ENCODE results near the gene ZNF160. TPM values are rescaled to one million over a fixed set of nuclear protein-coding genes. Genes with fewer than 3 reads are reported as not detected.

ZNF160 gene
- total RNA-seq, 1 donor from 2014 or later, result 30.2 TPM

DNA sequence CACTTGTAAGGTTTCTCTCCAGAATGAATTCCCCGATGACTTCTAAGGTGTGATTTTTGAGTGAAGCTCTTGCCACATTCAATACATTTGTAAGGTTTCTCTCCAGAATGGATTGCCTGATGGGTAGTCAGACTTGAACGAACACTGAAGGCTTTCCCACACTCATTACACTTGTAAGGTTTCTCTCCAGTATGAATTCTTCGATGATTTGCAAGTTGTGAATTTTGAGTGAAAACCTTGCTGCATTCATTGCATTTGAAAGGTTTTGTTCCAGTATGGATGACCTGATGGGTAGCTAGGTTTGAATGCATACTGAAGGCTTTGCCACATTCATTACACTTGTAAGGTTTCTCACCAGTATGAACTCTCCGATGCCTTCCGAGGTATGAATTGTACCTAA, 34.4 kb downstream of the ZNF160 start:
- DNase-seq (ENCODE audit: low read depth) (no peak), FAIRE-seq (no peak)
- Histone ChIP-seq H3K9ac (ENCODE audit: low read length) (no peak overlapping the region), H3K27me3 (ENCODE audit: insufficient read depth, low read length) (no peaks in the 10 kb centered on the region), H3K4me2 (ENCODE audit: low read length) (no peak overlapping the region), H3K4me1 (ENCODE audit: insufficient read depth, low read length) (no peaks in the 10 kb centered on the region), H3K4me3 (ENCODE audit: insufficient read depth, low read depth, low read length) (no peak overlapping the region), H3K79me2 (ENCODE audit: insufficient read depth, low read length) (no peaks in the 10 kb centered on the region), H3K9me3 (ENCODE audit: insufficient read depth, low read depth, low read length) (peaks cover 53% of the 10 kb centered on the region), H2AFZ (ENCODE audit: low read depth, low read length) (no peak overlapping the region), H4K20me1 (ENCODE audit: insufficient read depth, low read length) (no peaks in the 10 kb centered on the region), H3K27ac (ENCODE audit: low read depth, low read length) (no peak overlapping the region), H3K36me3 (ENCODE audit: insufficient read depth, low read length) (peaks cover 39% of the 10 kb centered on the region)
- peaks cover 56% of the 10 kb centered on the region for H3K9me3 Mint-ChIP-seq (ENCODE audit: unreplicated experiment)
- H3K36me3 Mint-ChIP-seq (ENCODE audit: low read depth, unreplicated experiment), result peaks cover 76% of the 10 kb centered on the region
- H3K4me3 Mint-ChIP-seq (ENCODE audit: unreplicated experiment), result no peak overlapping the region
- no peaks in the 10 kb centered on the region for H3K27me3 Mint-ChIP-seq (ENCODE audit: low read depth, unreplicated experiment)
- H3K4me1 Mint-ChIP-seq (ENCODE audit: low read depth, unreplicated experiment), result no peaks in the 10 kb centered on the region
- H3K27ac Mint-ChIP-seq (ENCODE audit: unreplicated experiment), result no peak overlapping the region
- TF ChIP-seq, protein P1, sequence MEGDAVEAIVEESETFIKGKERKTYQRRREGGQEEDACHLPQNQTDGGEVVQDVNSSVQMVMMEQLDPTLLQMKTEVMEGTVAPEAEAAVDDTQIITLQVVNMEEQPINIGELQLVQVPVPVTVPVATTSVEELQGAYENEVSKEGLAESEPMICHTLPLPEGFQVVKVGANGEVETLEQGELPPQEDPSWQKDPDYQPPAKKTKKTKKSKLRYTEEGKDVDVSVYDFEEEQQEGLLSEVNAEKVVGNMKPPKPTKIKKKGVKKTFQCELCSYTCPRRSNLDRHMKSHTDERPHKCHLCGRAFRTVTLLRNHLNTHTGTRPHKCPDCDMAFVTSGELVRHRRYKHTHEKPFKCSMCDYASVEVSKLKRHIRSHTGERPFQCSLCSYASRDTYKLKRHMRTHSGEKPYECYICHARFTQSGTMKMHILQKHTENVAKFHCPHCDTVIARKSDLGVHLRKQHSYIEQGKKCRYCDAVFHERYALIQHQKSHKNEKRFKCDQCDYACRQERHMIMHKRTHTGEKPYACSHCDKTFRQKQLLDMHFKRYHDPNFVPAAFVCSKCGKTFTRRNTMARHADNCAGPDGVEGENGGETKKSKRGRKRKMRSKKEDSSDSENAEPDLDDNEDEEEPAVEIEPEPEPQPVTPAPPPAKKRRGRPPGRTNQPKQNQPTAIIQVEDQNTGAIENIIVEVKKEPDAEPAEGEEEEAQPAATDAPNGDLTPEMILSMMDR (IDR thresholded peaks at IDR 0.05; ENCODE audit: insufficient read depth, low read depth, low read length), result no peak
- no peak for TF ChIP-seq EZH2 (IDR thresholded peaks at IDR 0.05; ENCODE audit: insufficient read depth, low read length)

DNA sequence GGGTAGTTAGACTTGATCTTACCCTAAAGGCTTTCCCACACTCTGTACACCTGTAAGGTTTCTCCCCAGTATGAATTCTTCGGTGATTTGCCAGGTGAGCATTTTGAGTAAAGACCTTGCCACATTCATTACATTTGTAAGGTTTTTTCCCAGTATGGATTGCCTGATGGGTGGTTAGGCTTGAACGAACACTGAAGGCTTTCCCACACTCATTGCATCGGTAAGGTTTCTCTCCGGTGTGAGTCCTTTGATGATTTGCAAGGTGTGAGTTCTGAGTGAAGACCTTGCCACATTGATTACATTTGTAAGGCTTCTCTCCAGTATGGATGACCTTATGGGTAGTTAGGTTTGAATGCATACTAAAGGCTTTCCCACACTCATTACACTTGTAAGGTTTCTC, 35.0 kb downstream of the ZNF160 start:
- no peak overlapping the region for H3K27ac Mint-ChIP-seq (ENCODE audit: unreplicated experiment)
- Histone ChIP-seq H3K27ac (ENCODE audit: low read depth, low read length) (no peak overlapping the region), H3K36me3 (ENCODE audit: insufficient read depth, low read length) (peaks cover 35% of the 10 kb centered on the region), H4K20me1 (ENCODE audit: insufficient read depth, low read length) (no peaks in the 10 kb centered on the region), H2AFZ (ENCODE audit: low read depth, low read length) (no peak overlapping the region), H3K4me3 (ENCODE audit: insufficient read depth, low read depth, low read length) (no peak overlapping the region), H3K9ac (ENCODE audit: low read length) (no peak overlapping the region), H3K4me2 (ENCODE audit: low read length) (no peak overlapping the region), H3K9me3 (ENCODE audit: insufficient read depth, low read depth, low read length) (peaks cover 56% of the 10 kb centered on the region), H3K4me1 (ENCODE audit: insufficient read depth, low read length) (no peaks in the 10 kb centered on the region), H3K79me2 (ENCODE audit: insufficient read depth, low read length) (no peaks in the 10 kb centered on the region), H3K27me3 (ENCODE audit: insufficient read depth, low read length) (no peaks in the 10 kb centered on the region)
- DNase-seq (ENCODE audit: low read depth) (no peak), FAIRE-seq (no peak)
- H3K9me3 Mint-ChIP-seq (ENCODE audit: unreplicated experiment), result peaks cover 56% of the 10 kb centered on the region
- H3K4me1 Mint-ChIP-seq (ENCODE audit: low read depth, unreplicated experiment), result no peaks in the 10 kb centered on the region
- peaks cover 75% of the 10 kb centered on the region for H3K36me3 Mint-ChIP-seq (ENCODE audit: low read depth, unreplicated experiment)
- H3K4me3 Mint-ChIP-seq (ENCODE audit: unreplicated experiment), result no peak overlapping the region
- no peak for TF ChIP-seq EZH2 (IDR thresholded peaks at IDR 0.05; ENCODE audit: insufficient read depth, low read length)
- TF ChIP-seq, protein P1 (IDR thresholded peaks at IDR 0.05; ENCODE audit: insufficient read depth, low read depth, low read length), result no peak
- H3K27me3 Mint-ChIP-seq (ENCODE audit: low read depth, unreplicated experiment), result no peaks in the 10 kb centered on the region

DNA sequence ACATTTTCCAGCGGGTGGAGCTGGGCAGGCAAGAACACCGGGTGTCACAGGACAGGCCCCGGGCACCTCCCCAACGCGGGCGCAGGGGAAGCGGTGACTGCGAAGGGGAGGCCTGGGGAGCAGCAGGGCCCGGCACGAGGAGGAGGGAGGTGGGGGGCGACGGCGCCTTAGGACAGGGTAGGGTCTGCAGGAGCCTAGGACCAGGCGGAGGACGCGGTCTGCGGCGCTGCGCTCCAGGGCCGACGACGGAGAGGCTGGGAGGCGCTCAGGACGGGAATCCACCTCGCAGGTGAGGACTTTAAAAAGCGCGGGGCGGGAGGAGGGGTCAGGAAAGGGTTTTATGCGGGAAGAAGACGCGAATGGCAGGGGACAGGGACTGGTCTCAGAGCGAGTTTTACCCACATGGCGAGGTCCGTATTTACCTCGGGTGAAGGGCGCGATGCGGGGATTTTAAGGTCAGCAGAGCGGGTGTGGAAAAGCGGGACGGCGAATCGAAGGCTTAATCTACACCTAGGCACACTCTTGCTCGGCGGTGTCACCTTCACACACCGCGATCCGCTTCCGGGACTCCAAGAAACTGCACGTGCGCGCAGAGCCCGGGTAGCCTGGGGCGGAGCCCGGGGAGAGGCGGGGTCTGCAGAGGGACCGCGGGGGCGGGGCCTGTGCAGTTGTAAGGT, 45.2 kb downstream of the ZNF160 start:
- H3K79me2 ChIP-seq (ENCODE audit: insufficient read depth, low read length), result no peaks in the 10 kb centered on the region
- Mint-ChIP-seq H3K36me3 (ENCODE audit: low read depth, unreplicated experiment) (peaks cover 13% of the 10 kb centered on the region), H3K27ac (ENCODE audit: unreplicated experiment) (no peak overlapping the region), H3K4me3 (ENCODE audit: unreplicated experiment) (peak overlapping the region; percentile 74), H3K4me1 (ENCODE audit: low read depth, unreplicated experiment) (peaks cover 7% of the 10 kb centered on the region), H3K9me3 (ENCODE audit: unreplicated experiment) (peaks cover 30% of the 10 kb centered on the region), H3K27me3 (ENCODE audit: low read depth, unreplicated experiment) (peaks cover 14% of the 10 kb centered on the region)
- H3K27ac ChIP-seq (ENCODE audit: low read depth, low read length), result no peak overlapping the region
- DNase-seq (ENCODE audit: low read depth), result no peak
- H3K9me3 ChIP-seq (ENCODE audit: insufficient read depth, low read depth, low read length), result peaks cover 8% of the 10 kb centered on the region
- peak overlapping the region; percentile 36 for H3K4me2 ChIP-seq (ENCODE audit: low read length)
- H2AFZ ChIP-seq (ENCODE audit: low read depth, low read length), result peak overlapping the region; percentile 18
- no peaks in the 10 kb centered on the region for H4K20me1 ChIP-seq (ENCODE audit: insufficient read depth, low read length)
- H3K36me3 ChIP-seq (ENCODE audit: insufficient read depth, low read length), result no peaks in the 10 kb centered on the region
- H3K27me3 ChIP-seq (ENCODE audit: insufficient read depth, low read length), result no peaks in the 10 kb centered on the region
- peaks cover 3% of the 10 kb centered on the region for H3K4me1 ChIP-seq (ENCODE audit: insufficient read depth, low read length)
- no peak for FAIRE-seq
- TF ChIP-seq EZH2 (IDR thresholded peaks at IDR 0.05; ENCODE audit: insufficient read depth, low read length), result no peak
- TF ChIP-seq, protein P1 (IDR thresholded peaks at IDR 0.05; ENCODE audit: insufficient read depth, low read depth, low read length), result no peak
- peak overlapping the region; percentile 5 for H3K4me3 ChIP-seq (ENCODE audit: insufficient read depth, low read depth, low read length)
- no peak overlapping the region for H3K9ac ChIP-seq (ENCODE audit: low read length)

All from astrocyte (in vitro differentiated cells and primary cell).